ENCODE data around the gene TEPSIN. TPM values are rescaled to one million over a fixed set of nuclear protein-coding genes. Genes with fewer than 3 reads are reported as not detected.

TEPSIN gene
- total and polyA plus RNA-seq, 9 donors = 2.5 to 30.2 (median 24.5) TPM

DNA sequence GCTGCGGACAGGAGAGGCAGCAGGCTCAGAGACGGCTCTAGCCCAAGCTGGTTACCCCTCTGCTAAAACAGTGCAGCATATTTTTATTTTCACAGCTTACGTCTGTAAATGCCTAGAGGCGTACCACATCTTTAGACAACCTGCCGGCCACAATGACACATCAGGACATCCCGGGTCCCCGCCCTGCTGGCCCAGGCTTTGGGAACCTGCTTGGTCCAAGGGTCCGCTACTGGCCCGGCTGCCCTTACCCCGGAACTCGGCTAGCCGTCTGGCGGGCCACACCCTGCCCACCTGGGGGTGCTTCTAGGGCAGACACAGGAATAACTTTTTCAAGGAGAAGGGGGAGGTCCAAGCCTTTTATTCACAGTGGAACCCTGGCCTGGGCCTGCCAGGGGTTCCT is 20.4 kb downstream of the TEPSIN start:
- no peak for DNase-seq
- intact Hi-C loops (cut with DNase I) = no loop called here
- WGBS, 3 donors = 86 to 90% (median 86%) methylated on average over 13 of the region's 13 CpGs
- no peak overlapping the region for H3K4me3 ChIP-seq
- no peaks in the 10 kb centered on the region for H3K9me3 ChIP-seq
- no peaks in the 10 kb centered on the region for H3K36me3 ChIP-seq
- H3K27me3 ChIP-seq = no peaks in the 10 kb centered on the region
- TF ChIP-seq POLR2A (IDR thresholded peaks at IDR 0.05) (no peak), EP300 (IDR thresholded peaks at IDR 0.05) (no peak)
- TF ChIP-seq, protein P1, sequence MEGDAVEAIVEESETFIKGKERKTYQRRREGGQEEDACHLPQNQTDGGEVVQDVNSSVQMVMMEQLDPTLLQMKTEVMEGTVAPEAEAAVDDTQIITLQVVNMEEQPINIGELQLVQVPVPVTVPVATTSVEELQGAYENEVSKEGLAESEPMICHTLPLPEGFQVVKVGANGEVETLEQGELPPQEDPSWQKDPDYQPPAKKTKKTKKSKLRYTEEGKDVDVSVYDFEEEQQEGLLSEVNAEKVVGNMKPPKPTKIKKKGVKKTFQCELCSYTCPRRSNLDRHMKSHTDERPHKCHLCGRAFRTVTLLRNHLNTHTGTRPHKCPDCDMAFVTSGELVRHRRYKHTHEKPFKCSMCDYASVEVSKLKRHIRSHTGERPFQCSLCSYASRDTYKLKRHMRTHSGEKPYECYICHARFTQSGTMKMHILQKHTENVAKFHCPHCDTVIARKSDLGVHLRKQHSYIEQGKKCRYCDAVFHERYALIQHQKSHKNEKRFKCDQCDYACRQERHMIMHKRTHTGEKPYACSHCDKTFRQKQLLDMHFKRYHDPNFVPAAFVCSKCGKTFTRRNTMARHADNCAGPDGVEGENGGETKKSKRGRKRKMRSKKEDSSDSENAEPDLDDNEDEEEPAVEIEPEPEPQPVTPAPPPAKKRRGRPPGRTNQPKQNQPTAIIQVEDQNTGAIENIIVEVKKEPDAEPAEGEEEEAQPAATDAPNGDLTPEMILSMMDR (IDR thresholded peaks at IDR 0.05) = no peak
- peaks cover 9% of the 10 kb centered on the region for H3K4me1 ChIP-seq (ENCODE audit: insufficient read depth)
- H3K27ac ChIP-seq = no peak overlapping the region

DNA sequence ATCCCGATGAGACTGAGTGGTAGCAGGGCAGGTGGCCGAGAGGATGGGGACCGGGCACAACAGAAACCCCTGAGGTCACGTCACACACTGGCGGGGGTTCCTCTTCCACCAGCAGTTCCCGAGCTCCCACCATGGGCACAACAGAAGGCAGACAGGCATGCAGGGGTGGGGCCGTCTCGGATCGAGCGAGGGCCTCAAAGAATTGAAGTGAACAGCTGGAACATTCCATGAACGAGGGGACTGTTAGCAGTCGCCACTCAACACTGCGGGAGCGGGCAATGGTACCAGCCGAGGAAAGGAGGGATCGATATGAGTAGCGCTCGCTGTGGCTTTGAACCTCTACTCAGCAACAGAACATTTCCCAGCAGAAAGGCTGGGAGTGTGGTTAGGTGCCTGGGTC is 21.4 kb downstream of the TEPSIN start:
- H3K4me3 ChIP-seq = no peak overlapping the region
- peaks cover 9% of the 10 kb centered on the region for H3K4me1 ChIP-seq (ENCODE audit: insufficient read depth)
- no peak overlapping the region for H3K27ac ChIP-seq
- WGBS, 3 donors = 89 to 91% (median 89%) methylated on average over 18 of the region's 18 CpGs
- H3K27me3 ChIP-seq = no peaks in the 10 kb centered on the region
- intact Hi-C loops (cut with DNase I) = no loop called here
- no peak for DNase-seq
- no peaks in the 10 kb centered on the region for H3K9me3 ChIP-seq
- no peak for TF ChIP-seq EP300 (IDR thresholded peaks at IDR 0.05)
- no peak for TF ChIP-seq POLR2A (IDR thresholded peaks at IDR 0.05)
- TF ChIP-seq, protein P1 (IDR thresholded peaks at IDR 0.05) = no peak
- H3K36me3 ChIP-seq = no peaks in the 10 kb centered on the region

DNA sequence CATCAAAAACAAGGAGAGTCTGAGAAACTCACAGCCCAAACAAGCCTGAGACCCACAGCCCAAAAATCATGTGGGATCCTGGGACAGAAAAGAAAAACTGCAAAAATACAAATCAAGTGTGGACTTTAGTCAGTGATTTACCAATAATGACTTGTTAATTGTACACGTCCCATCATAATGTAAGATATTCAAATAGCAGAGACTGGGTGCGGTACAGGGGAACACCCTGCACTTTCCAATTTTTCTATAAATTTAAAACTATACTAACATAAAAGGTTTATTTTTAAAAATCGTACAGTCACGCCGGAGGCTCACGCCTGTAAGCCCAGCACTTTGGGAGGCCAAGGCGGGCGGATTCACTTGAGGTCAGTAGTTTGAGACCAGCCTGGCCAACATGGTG is 24.9 kb downstream of the TEPSIN start:
- H3K9me3 ChIP-seq = no peaks in the 10 kb centered on the region
- no peak overlapping the region for H3K27ac ChIP-seq
- intact Hi-C loops (cut with DNase I) = no loop called here
- H3K4me1 ChIP-seq (ENCODE audit: insufficient read depth) = no peaks in the 10 kb centered on the region
- no peak overlapping the region for H3K4me3 ChIP-seq
- DNase-seq = no peak
- WGBS, 3 donors = 93 to 95% (median 94%) methylated on average over 8 of the region's 8 CpGs
- H3K36me3 ChIP-seq = no peaks in the 10 kb centered on the region
- H3K27me3 ChIP-seq = no peaks in the 10 kb centered on the region
- TF ChIP-seq EP300 (IDR thresholded peaks at IDR 0.05) = no peak
- TF ChIP-seq POLR2A (IDR thresholded peaks at IDR 0.05) = no peak
- TF ChIP-seq, protein P1 (IDR thresholded peaks at IDR 0.05) = no peak

DNA sequence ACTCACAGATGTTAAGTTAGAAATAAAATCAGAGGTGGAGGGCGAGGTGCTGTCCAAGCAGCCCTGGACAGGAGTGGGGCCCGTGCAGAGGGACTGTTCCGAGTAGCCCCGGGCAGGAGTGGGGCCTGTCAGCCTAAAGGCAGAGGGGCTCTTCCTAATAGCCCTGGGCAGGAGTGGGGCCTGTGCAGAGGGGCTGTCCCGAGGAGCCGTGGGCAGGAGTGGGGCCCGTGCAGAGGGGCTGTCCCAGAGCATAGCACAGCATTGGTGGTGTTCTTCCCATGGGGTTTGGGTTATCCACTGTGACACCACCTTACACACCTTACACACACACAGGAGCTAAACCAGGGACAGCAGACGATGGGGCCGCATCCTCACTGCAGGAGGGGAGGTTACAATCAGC is 26.5 kb downstream of the TEPSIN start:
- Histone ChIP-seq H3K9me3 (no peaks in the 10 kb centered on the region), H3K27me3 (no peaks in the 10 kb centered on the region), H3K4me1 (ENCODE audit: insufficient read depth) (no peaks in the 10 kb centered on the region), H3K4me3 (no peak overlapping the region), H3K27ac (no peak overlapping the region), H3K36me3 (no peaks in the 10 kb centered on the region)
- DNase-seq = no peak
- no peak for TF ChIP-seq EP300 (IDR thresholded peaks at IDR 0.05)
- no peak for TF ChIP-seq POLR2A (IDR thresholded peaks at IDR 0.05)
- TF ChIP-seq, protein P1 (IDR thresholded peaks at IDR 0.05) = no peak
- intact Hi-C loops (cut with DNase I) = no loop called here
- 85 to 95% (median 90%) methylated on average over 9 of the region's 9 CpGs for WGBS, 3 donors

DNA sequence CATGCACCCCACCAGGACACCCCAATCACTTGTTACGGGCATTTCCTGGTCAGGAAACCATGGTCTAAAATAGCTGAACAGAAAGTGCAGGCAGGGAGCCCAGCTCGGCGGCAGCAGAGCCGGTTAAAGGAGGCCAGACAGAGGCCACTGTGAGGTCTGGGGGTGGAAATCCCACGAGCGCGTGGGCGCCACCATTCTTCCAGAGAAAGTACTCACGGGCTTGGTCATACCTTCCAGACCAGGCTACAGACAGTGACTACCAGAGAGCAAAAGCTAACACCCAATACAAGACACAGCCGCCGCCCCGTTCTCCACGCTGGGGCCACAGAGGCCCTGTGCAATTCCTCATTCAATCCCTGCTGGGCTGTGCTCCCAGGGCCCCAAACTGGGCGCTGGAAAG is 28.0 kb downstream of the TEPSIN start:
- WGBS, 3 donors = 70 to 76% (median 70%) methylated on average over 14 of the region's 14 CpGs
- no peak for TF ChIP-seq POLR2A (IDR thresholded peaks at IDR 0.05)
- TF ChIP-seq, protein P1 (IDR thresholded peaks at IDR 0.05) = no peak
- no peak for DNase-seq
- H3K4me1 ChIP-seq (ENCODE audit: insufficient read depth) = no peaks in the 10 kb centered on the region
- no peaks in the 10 kb centered on the region for H3K27me3 ChIP-seq
- intact Hi-C loops (cut with DNase I) = no loop called here
- no peaks in the 10 kb centered on the region for H3K36me3 ChIP-seq
- no peak overlapping the region for H3K27ac ChIP-seq
- H3K9me3 ChIP-seq = no peaks in the 10 kb centered on the region
- no peak overlapping the region for H3K4me3 ChIP-seq

All from ovary (tissue), 9 donors.